GM18867 (cell line): ENCODE measurements around the gene ATRN.
"Not testable (repeated sequence)": the region's sequence is repeated elsewhere in the genome, so short reads cannot be mapped to it uniquely, and the experiment has no call there.

Source experiments
- ATAC-seq: cut with Tn5 transposase; IDR thresholded peaks from one replicate; pipeline ENCODE4 v1.9.1; 2021; ENCODE audit warnings: mild to moderate bottlenecking, moderate library complexity; ENCODE audit not compliant: unreplicated experiment

ATRN gene

GRCh38 chr20:3470627-3471396, at the start of gene ATRN:
ATRN (plus strand) TSS chr20:3471018; CDS start chr20:3471108, 90 bp downstream.
- ATAC-seq = peak; percentile 89

- no peak for ATAC-seq
These were observed 48.8 kb upstream of the ATRN start for GRCh38 chr20:3421985-3422384.

GRCh38 chr20:3423126-3423525, 47.7 kb upstream of the ATRN start:
- no peak for ATAC-seq

GRCh38 chr20:3426766-3427165, 44.1 kb upstream of the ATRN start:
- not testable (repeated sequence) for ATAC-seq

GRCh38 chr20:3430376-3431069, 40.3 kb upstream of the ATRN start:
- peak; percentile 92 for ATAC-seq

- no peak for ATAC-seq
These were observed 39.7 kb upstream of the ATRN start for GRCh38 chr20:3431109-3431508.

- no peak for ATAC-seq
These were observed 38.0 kb upstream of the ATRN start for GRCh38 chr20:3432844-3433243.

- ATAC-seq = no peak
These were observed 37.1 kb upstream of the ATRN start for GRCh38 chr20:3433744-3434143.

- ATAC-seq = no peak
These were observed 36.6 kb upstream of the ATRN start for GRCh38 chr20:3434232-3434631.

- ATAC-seq = no peak
These were observed 33.8 kb upstream of the ATRN start for GRCh38 chr20:3436864-3437574.

GRCh38 chr20:3446779-3447178, 24.0 kb upstream of the ATRN start:
- no peak for ATAC-seq

GRCh38 chr20:3447321-3447720, 23.5 kb upstream of the ATRN start:
- ATAC-seq = no peak

GRCh38 chr20:3449319-3449718, 21.5 kb upstream of the ATRN start:
- no peak for ATAC-seq

- no peak for ATAC-seq
These were observed 18.7 kb upstream of the ATRN start for GRCh38 chr20:3452136-3452535.

GRCh38 chr20:3452690-3453089, 18.1 kb upstream of the ATRN start:
- ATAC-seq = no peak

- ATAC-seq = no peak
These were observed 16.0 kb upstream of the ATRN start for GRCh38 chr20:3454831-3455230.

- no peak for ATAC-seq
These were observed 14.2 kb upstream of the ATRN start for GRCh38 chr20:3456648-3457047.

- ATAC-seq = no peak
These were observed 10.9 kb upstream of the ATRN start for GRCh38 chr20:3459881-3460307.

GRCh38 chr20:3461211-3461771, 9.5 kb upstream of the ATRN start:
- ATAC-seq = no peak

GRCh38 chr20:3461911-3462677, 8.7 kb upstream of the ATRN start:
- ATAC-seq = no peak

GRCh38 chr20:3464166-3464565, 6.7 kb upstream of the ATRN start:
- no peak for ATAC-seq
